Measurements from ENCODE around the gene KAZN. TPM values are rescaled to one million over a fixed set of nuclear protein-coding genes. Genes with fewer than 3 reads are reported as not detected.

The KAZN gene
- total RNA-seq, 2 experiments from 2014 or later = 0.22 to 0.55 TPM

DNA sequence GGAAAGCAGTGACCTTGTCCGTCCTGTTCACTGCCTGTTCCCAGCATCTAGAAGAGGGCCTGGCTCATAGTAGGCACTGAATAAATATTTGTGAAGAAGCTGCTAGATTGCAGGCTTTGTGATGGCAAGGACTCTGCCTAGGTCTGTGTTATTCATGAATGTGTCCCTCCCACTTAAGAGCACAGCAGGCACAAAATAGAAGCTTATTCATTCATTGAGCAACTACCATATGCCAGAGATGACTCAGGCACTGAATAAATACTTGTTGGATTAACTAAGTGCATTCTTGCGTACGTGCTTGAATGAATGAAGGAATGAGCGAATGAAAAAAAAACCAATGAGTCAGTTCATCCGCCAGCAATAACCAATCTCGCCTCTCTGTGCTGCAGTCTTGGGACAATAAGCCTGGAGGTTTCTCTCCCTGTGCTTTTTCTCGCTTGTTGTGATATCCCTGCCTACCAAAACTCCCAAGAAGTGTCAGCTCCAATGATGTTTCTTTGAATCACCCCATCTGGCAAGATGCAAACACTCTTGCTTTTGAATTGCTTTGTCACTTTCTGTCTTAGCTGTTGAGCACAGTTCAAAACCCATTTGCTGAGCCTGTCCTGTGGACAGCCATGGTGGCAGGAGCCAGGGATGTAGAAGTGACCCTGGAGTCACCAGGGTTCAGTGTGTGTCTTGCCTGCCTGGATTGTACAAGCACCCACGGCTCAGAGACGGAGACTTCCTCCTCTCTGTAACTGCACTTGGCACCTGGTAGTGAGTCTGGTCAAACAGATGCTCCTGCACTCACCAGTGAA, 143.9 kb downstream of the KAZN start:
- intact Hi-C loops (cut with DNase I, micrococcal nuclease) = no loop called here
- POLR2A ChIA-PET = no interaction called here
- TF ChIP-seq CTCF (IDR thresholded peaks at IDR 0.05) = no peak
- H3K27ac ChIP-seq (ENCODE audit: low read depth in 1 of 2, low read length in 2 of 2) = no peak overlapping the region
- H3K4me3 Mint-ChIP-seq = no peak overlapping the region
- no peaks in the 10 kb centered on the region for H3K36me3 ChIP-seq (ENCODE audit: insufficient read depth, low read length)
- no peaks in the 10 kb centered on the region for H3K9me3 Mint-ChIP-seq
- DNase-seq = no peak
- H3K9me3 ChIP-seq (ENCODE audit: control insufficient read depth in 1 of 2, insufficient read depth in 1 of 2, low read length in 2 of 2) = no peaks in the 10 kb centered on the region
- no peaks in the 10 kb centered on the region for H3K36me3 Mint-ChIP-seq (ENCODE audit: low read depth)
- no peak overlapping the region for H3K4me3 ChIP-seq (ENCODE audit: low read length)
- H3K27me3 Mint-ChIP-seq = peaks cover 40% of the 10 kb centered on the region
- peaks cover 18 to 38% of the 10 kb centered on the region in 2 experiments for H3K27me3 ChIP-seq (ENCODE audit: control insufficient read depth in 1 of 2, insufficient read depth in 2 of 2, low read length in 2 of 2)
- ATAC-seq (ENCODE audit: poor library complexity) = no peak
- CTCF ChIA-PET = no interaction called here
- no peaks in the 10 kb centered on the region for H3K4me1 Mint-ChIP-seq (ENCODE audit: low read depth)
- no peaks in the 10 kb centered on the region for H3K4me1 ChIP-seq (ENCODE audit: insufficient read depth, low read length)
- no peak overlapping the region for H3K27ac Mint-ChIP-seq

DNA sequence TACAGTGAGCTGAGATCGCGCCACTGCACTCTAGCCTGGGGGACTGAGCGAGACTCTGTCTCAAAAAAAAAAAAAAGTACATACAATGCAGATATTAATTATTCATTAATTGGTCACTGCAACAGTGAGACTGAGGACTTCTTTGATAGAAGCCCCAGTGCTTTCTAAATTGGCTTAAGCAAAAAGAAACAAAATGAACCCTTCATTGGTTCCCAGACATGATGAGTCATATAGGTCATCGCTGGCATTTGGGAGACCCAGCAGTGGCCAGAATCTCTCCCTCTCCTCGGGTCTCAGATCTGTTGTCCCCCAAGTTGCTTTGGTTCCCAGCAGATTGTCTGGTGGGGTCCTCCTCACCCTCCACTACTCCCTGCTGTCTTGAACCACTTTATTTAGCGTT, 144.9 kb downstream of the KAZN start:
- H3K27me3 Mint-ChIP-seq = peaks cover 35% of the 10 kb centered on the region
- H3K9me3 ChIP-seq (ENCODE audit: control insufficient read depth in 1 of 2, insufficient read depth in 1 of 2, low read length in 2 of 2) = no peaks in the 10 kb centered on the region
- no peak for ATAC-seq (ENCODE audit: poor library complexity)
- H3K36me3 Mint-ChIP-seq (ENCODE audit: low read depth) = no peaks in the 10 kb centered on the region
- no peak overlapping the region for H3K4me3 ChIP-seq (ENCODE audit: low read length)
- intact Hi-C loops (cut with DNase I, micrococcal nuclease) = no loop called here
- H3K27ac ChIP-seq (ENCODE audit: low read depth in 1 of 2, low read length in 2 of 2) = no peak overlapping the region
- H3K4me1 Mint-ChIP-seq (ENCODE audit: low read depth) = no peaks in the 10 kb centered on the region
- H3K36me3 ChIP-seq (ENCODE audit: insufficient read depth, low read length) = no peaks in the 10 kb centered on the region
- H3K4me1 ChIP-seq (ENCODE audit: insufficient read depth, low read length) = no peaks in the 10 kb centered on the region
- no peak for TF ChIP-seq CTCF (IDR thresholded peaks at IDR 0.05)
- no peak overlapping the region for H3K4me3 Mint-ChIP-seq
- CTCF ChIA-PET = no interaction called here
- POLR2A ChIA-PET = no interaction called here
- no peak for DNase-seq
- H3K27ac Mint-ChIP-seq = no peak overlapping the region
- peaks cover 18 to 31% of the 10 kb centered on the region in 2 experiments for H3K27me3 ChIP-seq (ENCODE audit: control insufficient read depth in 1 of 2, insufficient read depth in 2 of 2, low read length in 2 of 2)
- H3K9me3 Mint-ChIP-seq = no peaks in the 10 kb centered on the region

DNA sequence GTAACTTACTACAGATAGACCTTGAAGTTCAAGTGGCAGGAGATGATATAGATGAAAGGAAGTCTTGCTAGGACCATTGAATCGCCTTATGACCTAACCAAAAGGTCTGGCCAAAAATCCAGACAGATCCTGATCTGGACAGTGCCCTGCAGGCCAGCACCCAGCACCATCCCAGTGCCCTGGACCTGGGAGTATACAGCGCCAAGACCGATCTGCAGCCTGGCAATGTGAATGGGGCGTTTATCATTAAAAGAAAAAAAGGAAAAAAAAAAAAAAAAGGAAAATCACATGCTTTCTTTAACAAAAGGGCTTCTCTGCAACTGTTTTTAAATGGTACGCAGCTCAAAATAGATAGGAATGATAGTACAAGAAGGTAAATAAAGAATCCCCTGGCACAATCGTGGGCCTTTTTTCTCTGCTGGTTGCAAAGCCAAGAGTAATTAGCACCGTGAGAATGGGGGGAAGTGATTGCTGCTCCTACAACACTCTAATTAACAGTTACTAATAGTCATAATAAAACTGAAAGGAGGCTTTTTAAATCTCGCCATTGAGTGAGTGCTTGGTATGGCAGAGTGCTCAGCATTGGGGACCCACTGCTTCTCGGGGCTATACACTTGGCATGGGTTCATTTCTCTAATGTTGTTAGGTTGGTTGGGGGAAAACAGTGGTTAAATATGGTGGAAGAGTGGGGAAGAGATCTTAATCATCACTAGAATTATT, 146.7 kb downstream of the KAZN start:
- intact Hi-C loops (cut with DNase I, micrococcal nuclease) = no loop called here
- Mint-ChIP-seq H3K4me3 (no peak overlapping the region), H3K36me3 (ENCODE audit: low read depth) (no peaks in the 10 kb centered on the region), H3K27me3 (peaks cover 22% of the 10 kb centered on the region), H3K4me1 (ENCODE audit: low read depth) (no peaks in the 10 kb centered on the region), H3K27ac (no peak overlapping the region), H3K9me3 (no peaks in the 10 kb centered on the region)
- CTCF ChIA-PET = no interaction called here
- TF ChIP-seq CTCF (IDR thresholded peaks at IDR 0.05) = no peak
- POLR2A ChIA-PET = no interaction called here
- ATAC-seq (ENCODE audit: poor library complexity) (no peak), DNase-seq (no peak)
- Histone ChIP-seq H3K27me3 (ENCODE audit: control insufficient read depth in 1 of 2, insufficient read depth in 2 of 2, low read length in 2 of 2) (peaks cover 6 to 20% of the 10 kb centered on the region in 2 experiments), H3K36me3 (ENCODE audit: insufficient read depth, low read length) (no peaks in the 10 kb centered on the region), H3K27ac (ENCODE audit: low read depth in 1 of 2, low read length in 2 of 2) (no peak overlapping the region), H3K4me3 (ENCODE audit: low read length) (no peak overlapping the region), H3K4me1 (ENCODE audit: insufficient read depth, low read length) (no peaks in the 10 kb centered on the region), H3K9me3 (ENCODE audit: control insufficient read depth in 1 of 2, insufficient read depth in 1 of 2, low read length in 2 of 2) (no peaks in the 10 kb centered on the region)

Measured in CD4-positive, alpha-beta T cell (primary cell).